Left lung (tissue), 10 donors: Measurements from ENCODE around the gene BUB1B. TPM values are rescaled to one million over a fixed set of nuclear protein-coding genes. Genes with fewer than 3 reads are reported as not detected.
"Not testable (repeated sequence)": the region's sequence is repeated elsewhere in the genome, so short reads cannot be mapped to it uniquely, and the experiment has no call there.

Experiments used
- ATAC-seq: fragments of 200-7000 bp; cut with Tn5 transposase; one replicate; pipeline ENCODE4 v1.9.1; 2020; ENCODE audit warnings: moderate library complexity
- DNase-seq, 4 donors: peaks; one replicate each; pipeline ENCODE4 v3.0.0-alpha.2; 2013 to 2020
- H3K27ac ChIP-seq, 2 donors: fragments of 200-600 bp; sonication (generic) in 1 of 2; one replicate each; pipeline versions ENCODE4 v1.5.0 to v1.8.0; 2020 to 2021
- H3K27me3 ChIP-seq, 2 donors: fragments of 200-600 bp; sonication (generic) in 1 of 2; one replicate each; pipeline versions ENCODE4 v1.5.0 to v1.8.0; 2020 to 2021
- H3K36me3 ChIP-seq, 2 donors: fragments of 200-600 bp; sonication (generic) in 1 of 2; one replicate each; pipeline versions ENCODE4 v1.5.0 to v1.8.0; 2020 to 2021
- H3K4me1 ChIP-seq, 2 donors: fragments of 200-600 bp; one replicate each; pipeline ENCODE4 v1.8.0; 2021
- H3K4me3 ChIP-seq, 2 donors: fragments of 200-600 bp; sonication (generic) in 1 of 2; one replicate each; pipeline versions ENCODE4 v1.5.0 to v1.8.0; 2020 to 2021; ENCODE audit warnings: mild to moderate bottlenecking in 1 of 2
- H3K9me3 ChIP-seq, 2 donors: fragments of 200-600 bp; sonication (generic) in 1 of 2; one replicate each; pipeline versions ENCODE4 v1.5.0 to v1.8.0; 2020 to 2021
- intact Hi-C, 2 donors: fragments of 100-400 bp; cut with DNase I; formaldehyde crosslinking; loops; one replicate each; pipeline versions ENCODE4 v1.11.2 to v1.14.2; 2022
- polyA plus RNA-seq, 6 donors: library from polyadenylated mRNA; unstranded; fragments of 120-200 nt; gene quantifications; one replicate each; pipeline ENCODE4 v1.2.1, GENCODE V29; 2013; ENCODE audit not compliant: insufficient read length in 6 of 6
- total RNA-seq, 2 donors: library from RNA; stranded (reverse); fragmentation: NEBNext Ultra II Directional; extraction: Animal tissue kit (Norgen Biotek cat#: 25700); gene quantifications; one replicate each; pipeline ENCODE4 v1.2.1, GENCODE V29; 2021
- TF ChIP-seq, protein P1 (sequence below), 2 donors: fragments of 200-600 bp; sonication (generic) in 1 of 2; IDR thresholded peaks; one replicate each; pipeline versions ENCODE4 v1.5.0 to v1.8.0; 2021; ENCODE audit warnings: antibody characterized with exemption in 2 of 2
- donor health status: DM: no; HTN: yes; CAD: no.
- donor health status: DM: no; HTN: no; CAD: no.

BUB1B gene
- total and polyA plus RNA-seq, 8 donors = 4.6 to 54.5 (median 25.9) TPM

DNA sequence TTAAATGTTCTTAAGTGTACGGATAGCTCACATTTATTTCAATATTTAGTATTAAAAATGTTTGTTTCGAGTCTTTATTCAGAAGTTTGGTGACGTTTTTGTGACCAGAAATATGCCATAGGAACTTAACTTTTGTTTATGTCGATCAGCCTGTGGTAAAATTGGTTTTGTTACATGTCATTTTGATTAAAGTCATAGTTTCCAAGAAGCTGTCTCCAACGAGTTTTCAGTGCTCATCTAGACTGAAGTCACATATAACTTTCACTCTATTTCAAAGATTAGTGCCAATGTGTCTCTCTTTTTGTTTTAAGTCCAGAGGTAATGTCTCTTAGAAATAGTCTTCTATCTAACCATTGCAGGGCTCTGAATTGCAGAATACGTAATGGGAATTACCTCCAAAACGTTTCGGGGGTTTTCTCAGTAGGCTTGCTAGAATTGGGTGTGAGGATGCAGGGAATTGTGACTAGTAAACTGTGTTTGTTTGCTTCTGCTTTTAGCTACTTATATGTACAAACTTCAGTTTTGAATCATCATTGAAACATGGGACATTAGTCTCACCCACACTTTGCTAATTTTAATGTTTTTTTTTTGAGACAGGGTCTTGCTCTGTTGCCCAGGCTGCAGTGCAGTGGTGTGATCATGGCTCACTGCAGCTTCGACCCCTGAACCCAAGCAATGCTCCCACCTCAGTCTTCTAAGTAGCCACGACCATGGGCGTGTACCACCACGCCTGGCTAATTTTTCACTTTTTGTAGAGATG lies 3.0 kb downstream of the BUB1B start:
- H3K4me1 ChIP-seq = peaks cover 0 to 25% of the 10 kb centered on the region in 2 donors
- no peaks in the 10 kb centered on the region for H3K9me3 ChIP-seq
- no peak overlapping the region for H3K4me3 ChIP-seq
- DNase-seq (no peak), ATAC-seq (no peak)
- no peak overlapping the region for H3K27ac ChIP-seq
- H3K36me3 ChIP-seq = no peaks in the 10 kb centered on the region
- TF ChIP-seq, protein P1, sequence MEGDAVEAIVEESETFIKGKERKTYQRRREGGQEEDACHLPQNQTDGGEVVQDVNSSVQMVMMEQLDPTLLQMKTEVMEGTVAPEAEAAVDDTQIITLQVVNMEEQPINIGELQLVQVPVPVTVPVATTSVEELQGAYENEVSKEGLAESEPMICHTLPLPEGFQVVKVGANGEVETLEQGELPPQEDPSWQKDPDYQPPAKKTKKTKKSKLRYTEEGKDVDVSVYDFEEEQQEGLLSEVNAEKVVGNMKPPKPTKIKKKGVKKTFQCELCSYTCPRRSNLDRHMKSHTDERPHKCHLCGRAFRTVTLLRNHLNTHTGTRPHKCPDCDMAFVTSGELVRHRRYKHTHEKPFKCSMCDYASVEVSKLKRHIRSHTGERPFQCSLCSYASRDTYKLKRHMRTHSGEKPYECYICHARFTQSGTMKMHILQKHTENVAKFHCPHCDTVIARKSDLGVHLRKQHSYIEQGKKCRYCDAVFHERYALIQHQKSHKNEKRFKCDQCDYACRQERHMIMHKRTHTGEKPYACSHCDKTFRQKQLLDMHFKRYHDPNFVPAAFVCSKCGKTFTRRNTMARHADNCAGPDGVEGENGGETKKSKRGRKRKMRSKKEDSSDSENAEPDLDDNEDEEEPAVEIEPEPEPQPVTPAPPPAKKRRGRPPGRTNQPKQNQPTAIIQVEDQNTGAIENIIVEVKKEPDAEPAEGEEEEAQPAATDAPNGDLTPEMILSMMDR (IDR thresholded peaks at IDR 0.05) = no peak
- intact Hi-C loops = no loop called here
- H3K27me3 ChIP-seq = no peaks in the 10 kb centered on the region

- intact Hi-C loops, H3K36me3 ChIP-seq, H3K27me3 ChIP-seq, DNase-seq, H3K27ac ChIP-seq, ATAC-seq, H3K9me3 ChIP-seq, H3K4me1 ChIP-seq, H3K4me3 ChIP-seq: not testable (repeated sequence)
These were observed 6.5 kb downstream of the BUB1B start for GRCh38 chr15:40167374-40167773.

DNA sequence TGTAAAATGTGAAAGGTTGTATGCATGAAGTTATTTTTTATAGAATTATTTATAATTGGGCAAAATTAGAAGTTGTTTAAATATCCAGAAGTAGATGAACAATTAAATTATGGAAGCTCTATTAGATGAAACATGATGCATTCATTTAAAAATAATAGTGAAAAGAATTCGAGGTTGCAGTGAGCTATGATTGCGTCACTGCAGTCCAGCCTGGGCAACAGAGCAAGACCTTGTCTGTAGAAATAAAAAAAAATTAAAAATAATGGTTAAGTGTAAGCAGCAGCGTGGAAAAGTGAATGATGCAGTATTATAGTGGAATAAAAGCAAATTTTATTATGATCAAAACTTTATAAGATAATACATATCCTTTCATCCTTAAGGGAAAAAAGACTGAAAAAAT lies 14.3 kb downstream of the BUB1B start:
- TF ChIP-seq, protein P1 (IDR thresholded peaks at IDR 0.05) = no peak
- no peak for ATAC-seq
- DNase-seq = no peak

DNA sequence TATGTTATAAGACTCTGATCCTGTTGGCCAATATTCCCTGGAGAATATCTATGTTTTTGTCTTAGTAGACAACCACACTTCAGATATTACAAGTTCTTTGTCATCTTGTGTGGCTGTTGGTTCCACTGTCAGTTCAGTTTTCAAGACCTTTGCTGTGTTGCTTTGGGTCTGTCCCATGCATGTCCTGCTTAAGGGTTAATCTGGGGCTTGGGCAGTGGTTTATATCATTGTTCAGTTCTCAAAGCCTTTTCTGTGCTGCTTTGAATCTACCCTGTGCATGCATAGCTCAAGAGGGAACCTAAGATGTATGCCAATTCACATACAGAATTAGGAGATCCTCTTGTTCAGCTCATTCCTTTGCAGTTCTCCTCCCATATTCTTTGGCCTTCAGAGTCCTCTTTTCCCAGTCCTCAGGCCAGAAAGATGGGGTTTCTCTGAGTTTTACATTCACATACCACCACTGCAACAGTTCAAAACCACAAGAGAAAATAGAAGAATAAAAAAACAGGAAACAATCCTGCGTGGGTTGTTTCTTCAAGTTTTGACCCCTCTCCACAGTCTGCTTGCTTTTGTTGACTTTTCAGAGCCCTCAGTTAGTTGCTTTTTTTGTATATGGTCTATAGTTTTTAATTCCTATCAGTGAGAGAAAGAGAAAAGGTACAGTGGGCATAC lies 21.6 kb downstream of the BUB1B start:
- Histone ChIP-seq H3K36me3 (no peaks in the 10 kb centered on the region), H3K4me1 (peaks cover 0 to 8% of the 10 kb centered on the region in 2 donors), H3K27ac (no peak overlapping the region), H3K9me3 (no peaks in the 10 kb centered on the region), H3K4me3 (no peak overlapping the region), H3K27me3 (no peaks in the 10 kb centered on the region)
- intact Hi-C loops = no loop called here
- TF ChIP-seq, protein P1 (IDR thresholded peaks at IDR 0.05) = no peak
- DNase-seq (no peak), ATAC-seq (no peak)

More for the DNA sequence above, 14.3 kb downstream of the BUB1B start:
- no peak overlapping the region for H3K4me3 ChIP-seq
- H3K27me3 ChIP-seq = no peaks in the 10 kb centered on the region
- H3K4me1 ChIP-seq = no peaks in the 10 kb centered on the region
- intact Hi-C loops = no loop called here
- no peaks in the 10 kb centered on the region for H3K36me3 ChIP-seq
- H3K9me3 ChIP-seq = no peaks in the 10 kb centered on the region
- H3K27ac ChIP-seq = no peak overlapping the region

DNA sequence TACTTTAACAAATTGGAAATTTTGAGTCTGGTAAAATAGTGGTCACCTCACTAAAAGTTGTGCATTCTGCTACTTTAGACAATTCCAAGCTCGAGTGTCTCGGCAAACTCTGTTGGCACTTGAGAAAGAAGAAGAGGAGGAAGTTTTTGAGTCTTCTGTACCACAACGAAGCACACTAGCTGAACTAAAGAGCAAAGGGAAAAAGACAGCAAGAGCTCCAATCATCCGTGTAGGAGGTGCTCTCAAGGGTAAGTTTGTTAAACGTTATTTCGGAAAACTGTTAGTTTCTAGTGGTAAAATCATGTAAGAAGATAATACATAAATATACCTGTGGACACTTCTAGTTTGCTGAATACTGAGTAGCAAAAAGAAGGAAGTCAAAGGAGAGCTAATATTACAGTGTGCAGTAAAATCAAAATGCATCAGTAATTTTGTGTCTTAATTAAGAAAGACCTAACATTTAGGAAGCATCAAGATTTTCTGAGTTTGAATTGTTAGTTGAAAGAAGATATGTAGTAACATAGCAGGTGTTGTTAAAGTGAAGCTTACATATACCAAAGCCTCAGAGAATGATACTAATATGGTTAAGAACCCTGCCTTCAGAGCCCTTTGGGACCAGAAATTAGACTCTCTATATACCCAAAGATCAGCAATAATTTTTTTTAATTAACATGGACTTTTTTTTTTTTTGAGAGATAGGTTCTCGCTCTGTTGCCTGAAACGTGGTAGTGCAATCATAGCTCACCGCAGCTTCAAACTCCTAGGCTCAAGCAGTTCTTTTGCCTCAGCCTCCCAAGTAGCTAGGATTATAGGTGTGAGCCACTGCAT lies 23.0 kb downstream of the BUB1B start:
- TF ChIP-seq, protein P1 (IDR thresholded peaks at IDR 0.05) = no peak
- peaks cover 0 to 8% of the 10 kb centered on the region in 2 donors for H3K4me1 ChIP-seq
- H3K4me3 ChIP-seq = no peak overlapping the region
- H3K27ac ChIP-seq = no peak overlapping the region
- H3K9me3 ChIP-seq = no peaks in the 10 kb centered on the region
- intact Hi-C loops = no loop called here
- ATAC-seq (peak; percentile 44), DNase-seq (no peak)
- H3K27me3 ChIP-seq = no peaks in the 10 kb centered on the region
- H3K36me3 ChIP-seq = peaks cover 0 to 6% of the 10 kb centered on the region in 2 donors
